GM19193 (cell line): ENCODE data around the gene TMEM79.
A peak's percentile ranks its signal among the peaks of the same experiment; 100 is the strongest.

ENCODE experiments used
- POLR2A ChIP-seq: IDR thresholded peaks from 4 replicates; pipeline ENCODE4 v1.6.1; 2011; ENCODE audit not compliant: insufficient read depth, insufficient read length; ENCODE audit errors: extremely low read depth

TMEM79 gene

GRCh38 chr1:156282479-156283222 lies 1.5 kb upstream of the TMEM79 start, which contains the start of gene SMG5:
SMG5 (minus strand) TSS chr1:156282825; CDS start chr1:156282680, 145 bp downstream.
- peak; percentile 98 for TF ChIP-seq POLR2A

DNA sequence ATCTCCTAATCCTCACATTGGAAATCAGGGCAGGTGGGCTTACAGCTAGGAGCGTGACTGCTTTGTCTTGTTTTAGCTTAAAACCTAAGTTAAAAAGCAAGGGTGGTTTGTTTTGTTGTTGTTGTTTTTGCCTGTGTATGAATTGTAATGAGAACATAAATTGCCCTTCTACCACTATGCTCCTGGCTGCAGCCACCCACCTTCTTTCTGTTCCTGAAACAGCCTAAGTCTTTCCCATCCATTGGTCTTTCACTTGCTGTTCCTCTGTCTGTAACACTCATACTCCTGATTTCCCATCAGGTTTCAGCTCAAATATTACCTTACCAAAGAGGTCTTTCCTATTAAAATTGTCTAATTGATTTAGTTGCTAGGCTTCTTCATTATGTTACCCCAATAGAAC lies 604 bp upstream of the TMEM79 start:
- TF ChIP-seq POLR2A, result no peak

- TF ChIP-seq POLR2A, result no peak
Measured at GRCh38 chr1:156284757-156285156, 632 bp downstream of the TMEM79 start.

GRCh38 chr1:156285437-156285836 lies 1.3 kb downstream of the TMEM79 start:
- TF ChIP-seq POLR2A, result no peak

DNA sequence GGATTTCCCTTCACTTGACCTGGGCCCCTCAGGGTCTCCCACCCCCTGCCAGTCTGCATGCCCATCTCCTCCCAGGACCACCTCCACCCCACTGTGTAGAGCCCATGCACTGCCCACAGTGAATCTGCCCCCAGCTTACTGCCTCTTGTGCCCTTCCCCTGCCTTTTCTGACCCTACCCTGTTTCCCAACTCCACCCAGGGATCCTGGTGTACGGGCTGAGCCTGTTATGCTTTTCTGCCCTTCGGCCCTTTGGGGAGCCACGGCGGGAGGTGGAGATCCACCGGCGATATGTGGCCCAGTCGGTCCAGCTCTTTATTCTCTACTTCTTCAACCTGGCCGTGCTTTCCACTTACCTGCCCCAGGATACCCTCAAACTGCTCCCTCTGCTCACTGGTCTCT lies 1.9 kb downstream of the TMEM79 start:
- TF ChIP-seq POLR2A, result no peak

- TF ChIP-seq POLR2A, result no peak
Measured at GRCh38 chr1:156289857-156290256, 5.7 kb downstream of the TMEM79 start.

- TF ChIP-seq POLR2A, result no peak
Measured at GRCh38 chr1:156291226-156292061, 7.3 kb downstream of the TMEM79 start.

- TF ChIP-seq POLR2A, result no peak
Measured at GRCh38 chr1:156293098-156293434, 8.9 kb downstream of the TMEM79 start.

- no peak for TF ChIP-seq POLR2A
Measured at GRCh38 chr1:156293895-156294294, 9.8 kb downstream of the TMEM79 start.

DNA sequence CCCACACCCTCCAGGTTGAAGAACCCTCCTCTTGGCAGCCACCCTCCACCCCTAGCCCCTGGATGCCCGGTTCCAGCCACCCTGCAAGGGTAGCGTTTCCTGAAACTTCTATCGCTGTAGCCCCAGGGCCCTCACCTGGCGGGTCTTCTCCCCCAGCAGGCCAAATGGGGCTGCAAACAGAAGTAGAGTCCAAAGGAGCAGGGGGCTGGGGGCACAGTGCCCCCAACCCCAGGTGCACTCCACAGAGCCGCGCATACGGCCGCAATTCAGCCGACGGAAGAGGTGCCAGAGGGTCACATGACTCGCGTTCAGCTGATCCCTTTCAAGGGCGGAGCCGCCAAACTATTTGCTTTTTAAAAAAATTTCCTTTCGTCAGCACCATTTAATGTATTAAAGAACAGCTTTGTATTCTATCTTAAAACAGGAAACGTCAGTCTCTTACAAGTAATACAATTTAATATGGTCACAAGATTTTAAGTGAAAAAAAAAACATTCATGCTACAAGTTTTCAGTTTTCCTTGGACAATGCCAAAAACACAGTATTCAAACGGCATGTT lies 11.3 kb downstream of the TMEM79 start, which contains the start of gene GLMP:
GLMP (minus strand) TSS at position 289 of the 557 bp plus-strand sequence; CDS start at position 255, 34 bp downstream.
- TF ChIP-seq POLR2A, result peak; percentile 72

- no peak for TF ChIP-seq POLR2A
Measured at GRCh38 chr1:156298852-156299357, 14.8 kb downstream of the TMEM79 start, which contains the start of gene VHLL. VHLL (minus strand) TSS chr1:156299307; CDS start chr1:156299189, 118 bp downstream.

- no peak for TF ChIP-seq POLR2A
Measured at GRCh38 chr1:156303241-156303640, 19.1 kb downstream of the TMEM79 start.

DNA sequence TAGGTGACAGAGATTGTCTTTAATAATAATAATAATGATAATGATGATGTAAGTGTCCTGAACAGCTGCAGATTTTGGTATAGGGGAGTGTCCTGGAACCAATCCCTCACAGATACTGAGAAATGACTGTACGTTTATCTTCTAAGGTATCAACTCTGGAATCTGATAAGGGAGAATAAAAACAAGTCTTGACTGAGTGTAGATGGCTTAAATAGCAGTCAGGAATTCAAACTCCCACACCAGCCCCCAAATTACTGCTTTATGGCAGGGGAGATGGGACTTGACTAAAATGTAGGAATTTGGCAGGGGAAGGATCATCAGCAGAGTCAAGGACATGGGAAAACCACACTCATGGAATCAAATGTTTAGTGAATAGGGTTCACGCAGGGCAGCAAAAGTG lies 21.1 kb downstream of the TMEM79 start:
- no peak for TF ChIP-seq POLR2A

DNA sequence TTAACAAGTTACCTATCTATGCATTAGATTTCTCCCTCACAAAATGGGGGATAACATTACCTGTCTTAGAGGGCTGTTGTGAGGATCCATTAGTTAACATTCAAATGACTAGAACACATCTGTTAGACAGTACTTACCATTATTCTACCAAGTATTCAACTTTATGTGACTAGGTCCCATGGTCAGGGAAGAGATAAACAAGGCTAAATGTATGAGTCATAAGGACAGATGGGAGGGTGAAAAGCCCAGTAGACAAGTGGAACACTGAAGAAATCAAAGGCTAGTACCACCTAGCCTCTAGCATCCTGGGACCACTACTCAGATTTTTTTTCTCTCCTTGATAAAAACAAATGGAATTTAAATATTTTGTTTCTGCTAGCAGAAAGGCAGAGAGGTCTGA lies 24.0 kb downstream of the TMEM79 start:
- no peak for TF ChIP-seq POLR2A

- no peak for TF ChIP-seq POLR2A
Measured at GRCh38 chr1:156310962-156311361, 26.8 kb downstream of the TMEM79 start.
